Naive thymus-derived CD8-positive, alpha-beta T cell (primary cell): ENCODE results near the gene AHRR. TPM values are rescaled to one million over a fixed set of nuclear protein-coding genes. Genes with fewer than 3 reads are reported as not detected.
"Not testable (repeated sequence)": the region's sequence is repeated elsewhere in the genome, so short reads cannot be mapped to it uniquely, and the experiment has no call there.

Experiments
- ATAC-seq, 2 donors: fragments of 150-1000 bp; cut with Tn5 transposase in 1 of 2; sonication (Bioruptor Pico), chemical (Tn5 transposase) in 1 of 2; 1 replicate in 1 of 2; 2 replicates in 1 of 2; pipeline ENCODE4 v1.10.0; 2021; ENCODE audit warnings: mild to moderate bottlenecking in 2 of 2, moderate library complexity in 2 of 2
- POLR2A ChIA-PET: fragments of 350-600 bp; sonication (Branson Sonifier 250); formaldehyde crosslinking; loops from one replicate; lab custom pipeline; 2021; ENCODE audit warnings: antibody characterized with exemption; lab: Charles Lee
- DNase-seq, 10 donors: peaks; one replicate each; pipeline versions ENCODE4 v3.0.0 to v3.0.0-alpha.2; 2020 to 2022
- H3K27ac Mint-ChIP-seq, 10 donors: one replicate each; pipeline ENCODE4 v1.8.0; 2020 to 2022; ENCODE audit warnings: mild to moderate bottlenecking in 10 of 10, mixed read lengths in 10 of 10, moderate library complexity in 4 of 10, inconsistent platforms in 1 of 10
- H3K27me3 Mint-ChIP-seq, 5 donors: one replicate each; pipeline ENCODE4 v1.8.0; 2021 to 2022; ENCODE audit warnings: mixed read lengths in 5 of 5
- H3K36me3 Mint-ChIP-seq, 3 donors: one replicate each; pipeline ENCODE4 v1.8.0; 2020 to 2022; ENCODE audit warnings: mixed read lengths in 3 of 3, mild to moderate bottlenecking in 2 of 3, inconsistent platforms in 1 of 3
- H3K4me1 Mint-ChIP-seq, 4 donors: one replicate each; pipeline ENCODE4 v1.8.0; 2021 to 2022; ENCODE audit warnings: mixed read lengths in 4 of 4
- H3K4me3 Mint-ChIP-seq, 10 donors: one replicate each; pipeline ENCODE4 v1.8.0; 2020 to 2022; ENCODE audit warnings: mild to moderate bottlenecking in 10 of 10, mixed read lengths in 10 of 10, moderate library complexity in 6 of 10, inconsistent platforms in 1 of 10
- H3K9me3 Mint-ChIP-seq, 9 donors: one replicate each; pipeline ENCODE4 v1.8.0; 2020 to 2022; ENCODE audit warnings: mixed read lengths in 9 of 9, mild to moderate bottlenecking in 3 of 9, inconsistent platforms in 1 of 9, moderate library complexity in 1 of 9
- polyA plus RNA-seq, 3 donors: library from polyadenylated mRNA; unstranded; fragments of 300-500 nt; fragmentation: Illumina TruSeq; gene quantifications; one replicate each; pipeline ENCODE4 v1.2.3, GENCODE V29; 2021
- total RNA-seq, 8 experiments: library from RNA in 2 of 8; stranded (reverse) in 2 of 8; gene quantifications; one replicate each; pipeline ENCODE4 v1.2.3 and lab custom pipeline; 2021 to 2026

AHRR gene
- total and polyA plus RNA-seq, 5 experiments from 2014 or later, result 0.11 to 7.6 (median 3.0) TPM; not detected in 1

DNA sequence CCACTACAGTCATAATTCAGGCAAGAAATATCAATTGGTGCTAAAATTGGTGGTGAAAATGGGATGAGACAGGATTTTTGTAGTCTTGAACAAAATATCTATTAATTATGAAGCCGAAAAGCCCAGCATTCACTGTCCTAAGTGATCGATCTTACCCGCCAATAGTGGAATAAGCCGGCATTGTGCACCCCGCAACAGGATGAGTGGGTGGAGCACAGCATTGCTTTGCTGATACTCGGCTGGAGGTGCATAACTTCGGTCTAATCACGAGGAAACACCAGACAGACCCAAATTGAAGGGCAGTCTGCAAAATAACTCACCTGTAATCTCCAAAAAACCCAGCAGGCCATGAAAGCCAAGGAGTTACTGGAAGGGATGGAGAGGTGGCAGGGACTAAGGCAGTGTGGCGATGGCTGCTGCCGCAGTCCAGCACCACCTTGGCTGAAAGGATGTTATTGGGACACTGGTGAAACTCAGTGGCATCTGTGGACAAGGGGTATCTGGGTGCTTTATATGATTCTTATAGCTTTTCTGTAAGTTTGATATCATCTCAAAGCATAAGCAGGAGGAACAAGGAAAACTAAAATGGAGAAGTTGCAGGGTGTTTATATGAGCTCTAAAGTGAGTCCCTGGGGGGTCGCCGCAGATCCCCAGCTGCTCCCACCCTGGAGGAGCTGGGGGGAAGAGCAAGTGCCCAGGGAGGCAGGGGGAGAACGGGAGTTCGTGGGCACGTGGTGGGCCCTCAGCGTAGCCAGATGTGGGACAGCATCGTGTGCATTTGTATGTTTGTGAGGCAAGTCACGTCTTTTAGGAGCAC is 45.2 kb downstream of the AHRR start:
- ATAC-seq, result no peak
- Mint-ChIP-seq H3K4me3 (no peak overlapping the region), H3K9me3 (peaks cover 0 to 27% (median 13%) of the 10 kb centered on the region in 9 donors), H3K4me1 (peaks cover 14 to 26% (median 23%) of the 10 kb centered on the region in 4 donors), H3K27ac (no peak overlapping the region), H3K36me3 (peaks cover 0 to 11% (median 2%) of the 10 kb centered on the region in 3 donors), H3K27me3 (peaks cover 0 to 4% (median 0%) of the 10 kb centered on the region in 5 donors)
- peak in 1 of 10 donors; percentile 3 for DNase-seq
- POLR2A ChIA-PET, result no interaction called here

GRCh38 chr5:367358-368130 is 46.0 kb downstream of the AHRR start:
- ATAC-seq, result no peak
- H3K4me1 Mint-ChIP-seq, result peaks cover 19 to 33% (median 27%) of the 10 kb centered on the region in 4 donors
- peak overlapping the region in 1 of 10 donors; percentile 18 for H3K4me3 Mint-ChIP-seq
- peak in 2 of 10 donors; percentile 8 to 58 for DNase-seq
- H3K27me3 Mint-ChIP-seq, result peaks cover 0 to 4% (median 2%) of the 10 kb centered on the region in 5 donors
- peaks cover 0 to 11% (median 2%) of the 10 kb centered on the region in 3 donors for H3K36me3 Mint-ChIP-seq
- H3K9me3 Mint-ChIP-seq, result peaks cover 0 to 27% (median 13%) of the 10 kb centered on the region in 9 donors
- H3K27ac Mint-ChIP-seq, result no peak overlapping the region
- POLR2A ChIA-PET, result no interaction called here

DNA sequence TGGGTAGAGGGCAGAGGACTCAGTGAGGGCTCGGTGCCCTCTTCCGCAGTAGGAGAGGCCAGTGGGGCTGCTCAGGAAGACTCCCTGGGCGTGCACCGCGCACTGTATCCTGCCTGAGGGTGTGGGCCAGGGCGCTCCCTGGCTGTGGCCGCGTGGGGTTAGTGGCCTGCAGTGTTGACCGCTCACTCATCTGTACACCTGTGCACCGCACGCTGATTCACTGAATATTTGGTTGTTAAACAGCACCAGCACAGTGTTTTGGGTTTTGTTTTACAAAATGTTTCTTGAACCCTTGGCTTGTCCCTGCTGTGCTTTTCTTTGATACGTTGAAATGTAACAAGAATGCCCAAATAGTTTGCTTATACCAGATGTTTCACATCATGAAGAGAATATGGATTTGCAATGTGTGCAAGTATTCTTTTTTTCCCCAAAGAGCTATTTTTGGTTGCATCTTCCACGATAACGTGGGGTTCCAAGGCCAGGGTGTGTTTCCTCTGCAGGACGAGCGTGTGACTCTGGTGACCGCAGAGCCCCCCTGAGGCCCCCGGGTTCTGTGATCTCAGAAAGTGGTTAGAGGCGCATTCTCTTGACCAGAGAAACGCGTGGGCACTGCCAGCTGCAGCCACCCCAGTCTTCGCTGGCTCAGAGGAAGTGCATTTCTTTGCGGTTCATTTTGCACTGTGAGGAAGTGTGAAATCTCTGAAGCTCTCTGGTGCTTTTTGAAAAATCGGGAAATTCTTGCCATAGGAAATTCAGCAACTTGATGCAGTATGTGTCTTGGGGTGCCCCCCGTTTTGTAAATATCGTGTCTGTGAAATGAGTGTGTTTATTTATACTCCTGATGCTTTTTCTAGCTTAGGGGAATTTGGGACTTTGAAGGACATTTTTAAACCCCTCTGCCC is 46.9 kb downstream of the AHRR start:
- peaks cover 0 to 4% (median 2%) of the 10 kb centered on the region in 5 donors for H3K27me3 Mint-ChIP-seq
- POLR2A ChIA-PET, result interaction anchor here (1.2 to 1.4 kb wide), 2 partner anchors 22 to 97 kb away, joined by 3 to 5 read pairs; partner anchors contain the start of gene PDCD6
- H3K4me1 Mint-ChIP-seq, result peaks cover 19 to 34% (median 28%) of the 10 kb centered on the region in 4 donors
- peak overlapping the region in 9 of 10 donors; percentile 4 to 75 (median 30) for H3K4me3 Mint-ChIP-seq
- peaks cover 0 to 11% (median 2%) of the 10 kb centered on the region in 3 donors for H3K36me3 Mint-ChIP-seq
- DNase-seq (peak in 1 of 10 donors; percentile 15), ATAC-seq (peak in 1 of 2 donors; percentile 55)
- H3K9me3 Mint-ChIP-seq, result peaks cover 0 to 27% (median 13%) of the 10 kb centered on the region in 9 donors
- H3K27ac Mint-ChIP-seq, result no peak overlapping the region

DNA sequence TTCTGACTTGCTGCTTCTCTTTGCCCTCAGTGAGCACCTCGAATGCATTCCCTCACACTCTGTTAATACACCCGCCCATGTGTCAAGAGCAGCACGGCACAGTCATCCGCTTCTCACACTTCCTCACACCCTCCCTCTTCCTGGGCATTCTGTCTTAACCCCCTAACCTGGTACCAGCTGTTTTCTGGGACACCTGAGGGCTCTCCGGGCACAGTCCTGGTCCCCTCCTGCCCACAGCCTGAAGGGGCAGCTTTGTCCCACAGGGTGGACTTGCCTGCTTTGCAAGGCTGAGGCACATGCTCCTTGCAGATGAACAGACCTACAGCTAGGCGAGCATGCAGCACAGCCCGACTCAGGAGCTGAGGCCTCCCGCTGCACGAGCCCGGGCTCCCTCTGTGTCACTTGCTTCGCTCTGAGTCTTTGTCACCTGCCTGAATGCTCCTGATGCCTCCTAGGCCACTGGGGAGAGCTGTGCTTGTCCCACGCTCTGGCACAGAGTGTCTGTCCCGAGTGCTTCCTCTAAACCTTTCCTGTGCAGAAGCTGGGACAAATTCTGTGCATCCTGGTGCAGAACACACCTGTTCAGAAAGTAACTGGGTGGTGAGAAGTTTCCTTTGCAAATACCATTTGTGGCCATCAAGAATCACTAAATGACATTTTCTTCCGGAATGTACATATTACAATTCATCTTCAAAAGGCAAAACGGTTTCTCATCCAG is 47.8 kb downstream of the AHRR start:
- Mint-ChIP-seq H3K9me3 (peaks cover 0 to 22% (median 12%) of the 10 kb centered on the region in 9 donors), H3K36me3 (peaks cover 0 to 11% (median 2%) of the 10 kb centered on the region in 3 donors), H3K27me3 (peaks cover 0 to 3% (median 3%) of the 10 kb centered on the region in 5 donors), H3K4me1 (peaks cover 20 to 36% (median 29%) of the 10 kb centered on the region in 4 donors), H3K27ac (peak overlapping the region in 3 of 10 donors; percentile 40 to 61 (median 46)), H3K4me3 (peak overlapping the region in 9 of 10 donors; percentile 3 to 75 (median 30))
- POLR2A ChIA-PET, result interaction anchor here (0.9 to 1.4 kb wide), 3 partner anchors 13 to 98 kb away, joined by 3 to 5 read pairs (median 3); partner anchors contain the start of gene PDCD6
- DNase-seq, result peak in 2 of 10 donors; percentile 16 to 60
- ATAC-seq, result peak in 1 of 2 donors; percentile 43

GRCh38 chr5:369869-370236 is 48.3 kb downstream of the AHRR start:
- Mint-ChIP-seq H3K9me3 (peaks cover 0 to 16% (median 7%) of the 10 kb centered on the region in 9 donors), H3K4me3 (peak overlapping the region in 2 of 10 donors; percentile 16 to 46), H3K4me1 (peaks cover 21 to 37% (median 30%) of the 10 kb centered on the region in 4 donors)
- DNase-seq, result peak in 1 of 10 donors; percentile 11
- not testable (repeated sequence) for ATAC-seq, H3K27me3 Mint-ChIP-seq, H3K27ac Mint-ChIP-seq, H3K36me3 Mint-ChIP-seq
- POLR2A ChIA-PET, result interaction anchor here (0.9 to 1.4 kb wide), 2 partner anchors 14 to 98 kb away, joined by 3 read pairs; partner anchors contain the start of gene PDCD6

DNA sequence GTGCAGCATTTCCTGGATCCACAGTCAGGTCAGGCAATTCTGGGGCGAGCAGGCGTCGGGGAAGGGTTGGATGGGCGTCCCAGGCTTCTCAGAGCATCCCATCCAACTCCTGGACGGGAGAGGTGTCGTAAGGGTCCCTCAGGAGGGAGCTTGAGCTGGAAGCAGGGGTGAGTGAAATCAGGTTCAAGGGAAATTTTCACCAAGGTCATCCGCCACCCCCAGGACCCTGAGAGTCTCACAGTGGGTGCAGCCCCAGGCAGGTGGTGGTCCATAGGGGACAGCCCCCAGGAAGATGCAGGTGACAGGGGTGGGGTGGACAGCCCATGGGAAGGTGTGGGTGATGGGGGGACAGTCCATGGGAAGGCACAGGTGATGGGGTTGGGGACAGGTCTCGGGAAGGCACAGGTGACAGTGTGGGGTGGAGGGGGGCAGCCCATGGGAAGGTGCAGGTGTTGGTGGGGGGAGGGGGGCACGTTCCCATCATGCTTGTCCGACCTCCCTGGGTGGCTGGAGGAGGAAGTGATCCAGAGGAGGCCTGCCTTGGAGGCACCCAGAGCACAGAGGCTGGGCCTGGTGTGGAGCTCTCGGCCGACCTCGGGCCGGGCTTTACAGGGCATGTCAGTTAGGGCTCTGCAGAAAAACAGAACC is 48.9 kb downstream of the AHRR start:
- peak in 2 of 10 donors; percentile 3 to 55 for DNase-seq
- POLR2A ChIA-PET, result interaction anchor here (0.9 kb wide), 1 partner anchor 15 kb away, joined by 3 read pairs; no protein-coding TSS in a partner anchor
- Mint-ChIP-seq H3K9me3 (peaks cover 0 to 11% (median 1%) of the 10 kb centered on the region in 9 donors), H3K36me3 (no peaks in the 10 kb centered on the region), H3K4me3 (peak overlapping the region in 1 of 10 donors; percentile 10), H3K27me3 (peaks cover 0 to 5% (median 3%) of the 10 kb centered on the region in 5 donors), H3K4me1 (peaks cover 21 to 37% (median 30%) of the 10 kb centered on the region in 4 donors), H3K27ac (no peak overlapping the region)
- ATAC-seq, result no peak

DNA sequence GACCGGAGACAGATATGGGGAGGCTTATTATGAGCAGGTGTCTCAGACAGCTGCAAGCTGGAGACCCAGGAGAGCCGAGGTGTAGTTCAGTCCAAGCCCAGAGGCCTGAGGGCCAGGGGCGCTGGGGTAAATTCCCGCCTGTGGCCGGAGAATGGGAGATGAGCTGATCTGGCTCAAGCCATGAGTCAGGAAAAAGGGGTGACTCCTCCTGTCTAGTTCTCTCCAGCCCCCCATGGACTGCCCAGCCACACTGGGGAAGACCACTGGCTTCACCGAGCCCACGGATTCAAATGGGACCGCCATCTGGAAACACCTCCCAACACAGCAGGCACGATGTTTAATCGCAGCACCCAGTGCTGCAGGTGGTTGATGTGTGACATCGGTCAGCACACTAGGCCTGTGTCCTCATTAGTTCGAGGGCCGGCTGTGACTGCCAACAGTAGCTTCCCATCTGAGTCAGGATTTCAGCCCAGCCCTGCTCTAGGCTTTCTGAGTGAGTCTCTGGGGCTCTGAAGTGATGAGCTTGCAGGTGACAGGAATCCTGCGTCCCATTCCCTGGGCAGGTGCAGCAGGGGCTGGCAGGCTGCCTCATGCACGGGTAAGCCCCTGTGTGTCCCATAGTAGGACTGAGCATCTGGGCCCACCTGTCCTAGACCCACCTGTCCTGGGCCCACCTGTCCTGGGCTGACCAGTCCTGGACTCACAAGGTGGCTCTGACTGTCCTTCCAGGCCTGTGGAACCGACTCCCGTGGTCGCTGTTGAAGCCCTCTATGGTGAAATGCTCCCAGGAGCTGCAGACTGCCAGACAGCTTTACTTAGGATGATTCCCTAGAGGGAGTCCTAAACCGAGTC is 49.7 kb downstream of the AHRR start:
- Mint-ChIP-seq H3K27me3 (peaks cover 0 to 5% (median 3%) of the 10 kb centered on the region in 5 donors), H3K4me3 (peak overlapping the region in 5 of 10 donors; percentile 11 to 39 (median 22)), H3K9me3 (peaks cover 0 to 6% (median 0%) of the 10 kb centered on the region in 9 donors), H3K27ac (peak overlapping the region in 3 of 10 donors; percentile 28 to 73 (median 59)), H3K4me1 (peaks cover 21 to 37% (median 30%) of the 10 kb centered on the region in 4 donors), H3K36me3 (no peaks in the 10 kb centered on the region)
- POLR2A ChIA-PET, result interaction anchor here (0.7 to 1.4 kb wide), 5 partner anchors 11 to 801 kb away, joined by 3 to 4 read pairs (median 3); no protein-coding TSS in a partner anchor
- DNase-seq (peak in 2 of 10 donors; percentile 14 to 55), ATAC-seq (no peak)

- POLR2A ChIA-PET, result interaction anchor here (0.7 to 1.4 kb wide), 5 partner anchors 12 to 801 kb away, joined by 3 to 4 read pairs (median 3); no protein-coding TSS in a partner anchor
- peak overlapping the region in 5 of 10 donors; percentile 11 to 39 (median 22) for H3K4me3 Mint-ChIP-seq
- H3K27ac Mint-ChIP-seq, result peak overlapping the region in 4 of 10 donors; percentile 28 to 73 (median 64)
- ATAC-seq (no peak), DNase-seq (peak in 2 of 10 donors; percentile 16 to 54)
- peaks cover 0 to 5% (median 3%) of the 10 kb centered on the region in 5 donors for H3K27me3 Mint-ChIP-seq
- H3K4me1 Mint-ChIP-seq, result peaks cover 20 to 36% (median 29%) of the 10 kb centered on the region in 4 donors
- no peaks in the 10 kb centered on the region for H3K36me3 Mint-ChIP-seq
- peaks cover 0 to 2% (median 0%) of the 10 kb centered on the region in 9 donors for H3K9me3 Mint-ChIP-seq
These were observed 50.5 kb downstream of the AHRR start for GRCh38 chr5:371811-372555.

GRCh38 chr5:372556-372995 is 51.1 kb downstream of the AHRR start:
- H3K4me3 Mint-ChIP-seq, result peak overlapping the region in 4 of 10 donors; percentile 6 to 34 (median 18)
- ATAC-seq (no peak), DNase-seq (peak in 2 of 10 donors; percentile 16 to 57)
- POLR2A ChIA-PET, result interaction anchor here (1.2 to 1.4 kb wide), 2 partner anchors 13 to 21 kb away, joined by 3 read pairs; no protein-coding TSS in a partner anchor
- peak overlapping the region in 3 of 10 donors; percentile 46 to 70 (median 63) for H3K27ac Mint-ChIP-seq
- peaks cover 0 to 5% (median 3%) of the 10 kb centered on the region in 5 donors for H3K27me3 Mint-ChIP-seq
- H3K36me3 Mint-ChIP-seq, result no peaks in the 10 kb centered on the region
- H3K4me1 Mint-ChIP-seq, result peaks cover 20 to 35% (median 28%) of the 10 kb centered on the region in 4 donors
- no peaks in the 10 kb centered on the region for H3K9me3 Mint-ChIP-seq
